Mammary epithelial cell (primary cell): ENCODE measurements around the gene ENC1.

Experiments
- EZH2 ChIP-seq: IDR thresholded peaks from 2 replicates; pipeline ENCODE4 v1.6.1; 2012; ENCODE audit warnings: low read length, inconsistent platforms, borderline replicate concordance
- TF ChIP-seq, protein P1 (sequence below), 2 donors: IDR thresholded peaks in 1 of 2; conservative IDR thresholded peaks in 1 of 2; 2 replicates each; pipeline ENCODE4 v1.5.1; 2011 to 2012; ENCODE audit warnings: inconsistent platforms in 2 of 2, low read length in 2 of 2, mild to moderate bottlenecking in 2 of 2, control low read depth in 1 of 2, low read depth in 1 of 2; ENCODE audit not compliant: insufficient read depth in 1 of 2; ENCODE audit errors: extremely low read depth in 1 of 2

DNA sequence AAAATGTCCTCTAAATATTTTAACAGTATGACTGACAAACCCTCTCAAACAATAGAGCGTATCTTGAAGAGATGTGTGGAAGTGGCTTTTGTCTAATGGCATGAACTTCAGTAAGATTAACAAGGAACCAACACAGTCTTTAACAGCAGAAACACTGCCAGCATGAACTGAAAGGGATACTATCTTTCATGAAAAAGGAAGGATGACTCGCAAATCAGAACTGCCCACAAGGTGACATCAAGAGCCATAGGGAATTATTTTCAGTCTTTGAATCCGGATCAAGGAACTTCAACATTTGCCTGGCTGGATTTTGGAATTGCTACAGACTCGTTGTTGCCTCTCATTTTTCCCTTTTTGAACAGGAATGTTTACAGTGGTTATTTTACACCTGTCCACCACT is 39.4 kb upstream of the ENC1 start:
- TF ChIP-seq, protein P1, sequence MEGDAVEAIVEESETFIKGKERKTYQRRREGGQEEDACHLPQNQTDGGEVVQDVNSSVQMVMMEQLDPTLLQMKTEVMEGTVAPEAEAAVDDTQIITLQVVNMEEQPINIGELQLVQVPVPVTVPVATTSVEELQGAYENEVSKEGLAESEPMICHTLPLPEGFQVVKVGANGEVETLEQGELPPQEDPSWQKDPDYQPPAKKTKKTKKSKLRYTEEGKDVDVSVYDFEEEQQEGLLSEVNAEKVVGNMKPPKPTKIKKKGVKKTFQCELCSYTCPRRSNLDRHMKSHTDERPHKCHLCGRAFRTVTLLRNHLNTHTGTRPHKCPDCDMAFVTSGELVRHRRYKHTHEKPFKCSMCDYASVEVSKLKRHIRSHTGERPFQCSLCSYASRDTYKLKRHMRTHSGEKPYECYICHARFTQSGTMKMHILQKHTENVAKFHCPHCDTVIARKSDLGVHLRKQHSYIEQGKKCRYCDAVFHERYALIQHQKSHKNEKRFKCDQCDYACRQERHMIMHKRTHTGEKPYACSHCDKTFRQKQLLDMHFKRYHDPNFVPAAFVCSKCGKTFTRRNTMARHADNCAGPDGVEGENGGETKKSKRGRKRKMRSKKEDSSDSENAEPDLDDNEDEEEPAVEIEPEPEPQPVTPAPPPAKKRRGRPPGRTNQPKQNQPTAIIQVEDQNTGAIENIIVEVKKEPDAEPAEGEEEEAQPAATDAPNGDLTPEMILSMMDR (conservative IDR thresholded peaks at IDR 0.05 in 1 of 2, IDR thresholded peaks at IDR 0.05 in 1 of 2; ENCODE audit: extremely low read depth in 1 of 2, insufficient read depth in 1 of 2, low read depth in 1 of 2, low read length in 2 of 2): no peak
- no peak for TF ChIP-seq EZH2
